K562 (cell line): Measurements from ENCODE around the gene DRAXIN. TPM values are rescaled to one million over a fixed set of nuclear protein-coding genes. Genes with fewer than 3 reads are reported as not detected.

ENCODE experiments used
- ARHGAP35 ChIP-seq: fragments of 450-650 bp; IDR thresholded peaks from 2 replicates; pipeline ENCODE4 v1.6.1; 2018; ENCODE audit not compliant: partially characterized antibody
- BRF1 ChIP-seq: IDR thresholded peaks from 3 replicates; pipeline ENCODE4 v1.6.1; 2011; ENCODE audit warnings: borderline replicate concordance, mild to moderate bottlenecking; ENCODE audit not compliant: insufficient read length; ENCODE audit errors: extremely low read depth
- CXXC5 ChIP-seq: fragments of 250-450 bp; sonication (Bioruptor Pico); IDR thresholded peaks from 2 replicates; pipeline ENCODE4 v1.8.0; 2022; ENCODE audit warnings: inconsistent platforms, mild to moderate bottlenecking, moderate library complexity
- EP400 ChIP-seq: fragments of 450-650 bp; IDR thresholded peaks from 2 replicates; pipeline ENCODE4 v1.6.1; 2017; ENCODE audit warnings: antibody characterized with exemption, mild to moderate bottlenecking, moderate library complexity
- FOXK2 ChIP-seq, 2 experiments: fragments of 450-650 bp; IDR thresholded peaks in 1 of 2; conservative IDR thresholded peaks in 1 of 2; 2 replicates each; pipeline ENCODE4 v1.6.1; 2016; ENCODE audit warnings: low read depth in 2 of 2, mild to moderate bottlenecking in 1 of 2
- MYBL2 ChIP-seq, 2 experiments: fragments of 450-650 bp in 1 of 2; sonication (generic) in 1 of 2; formaldehyde crosslinking in 1 of 2; IDR thresholded peaks; 2 replicates each; pipeline versions ENCODE4 v1.6.1 to v1.8.1; 2017 to 2022; ENCODE audit warnings: borderline replicate concordance in 1 of 2, inconsistent platforms in 1 of 2, low read depth in 1 of 2, mild to moderate bottlenecking in 1 of 2, missing genetic modification reagents in 1 of 2, moderate library complexity in 1 of 2
- RUNX1 ChIP-seq: sonication (generic); IDR thresholded peaks from 2 replicates; pipeline ENCODE4 v1.6.1; 2016; ENCODE audit warnings: antibody characterized with exemption, low read depth
- SP2 ChIP-seq: IDR thresholded peaks from 2 replicates; pipeline ENCODE4 v1.6.1; 2011; ENCODE audit warnings: mild to moderate bottlenecking, low read depth, low read length, moderate library complexity; ENCODE audit not compliant: poor library complexity, severe bottlenecking; ENCODE audit errors: extremely low read depth
- TAF9B ChIP-seq: fragments of 450-650 bp; IDR thresholded peaks from 2 replicates; pipeline ENCODE4 v1.6.1; 2018; ENCODE audit warnings: mild to moderate bottlenecking; ENCODE audit not compliant: partially characterized antibody
- ZNF197 ChIP-seq: fragments of 200-800 bp; sonication (Bioruptor generic); IDR thresholded peaks from 2 replicates; pipeline ENCODE4 v1.6.1; 2016; ENCODE audit warnings: low read depth, missing genetic modification characterization, missing compliant biosample characterization
- ZNF282 ChIP-seq: sonication (generic); formaldehyde crosslinking; IDR thresholded peaks from 2 replicates; pipeline ENCODE4 v1.8.1; 2023; ENCODE audit warnings: missing genetic modification reagents
- ZSCAN32 ChIP-seq: fragments of 450-650 bp; formaldehyde crosslinking; IDR thresholded peaks from 2 replicates; pipeline ENCODE4 v1.4.0; 2020; ENCODE audit warnings: mild to moderate bottlenecking, moderate library complexity
- polyA plus RNA-seq, 8 experiments: library from polyadenylated mRNA; depleted of rRNA in 4 of 8; stranded (reverse) in 5 of 8; unstranded in 3 of 8; fragments of >200 nt; fragmentation: Nextera tagmentation in 2 of 8; fragmentation: Illumina TruSeq in 1 of 8; extraction: Ambion mirVana in 2 of 8; extraction: Trizol in 1 of 8; gene quantifications; 2 replicates each; pipeline versions ENCODE4 v1.2.1 to v1.2.3, GENCODE V29; 2011 to 2014; ENCODE audit warnings: inconsistent platforms in 1 of 8, missing spikeins in 1 of 8
- total RNA-seq, 7 experiments: library from RNA; depleted of rRNA in 6 of 7; stranded (reverse); fragments of >200 nt in 6 of 7; fragmentation: Illumina TruSeq in 2 of 7; extraction: Trizol in 2 of 7; gene quantifications; 2 replicates each; pipeline versions ENCODE4 v1.2.1 to v1.2.3, GENCODE V29; 2011 to 2021; ENCODE audit warnings: low replicate concordance in 1 of 7
- TF ChIP-seq, protein P1 (sequence below): sonication (generic); formaldehyde crosslinking; IDR thresholded peaks from 2 replicates; pipeline ENCODE4 v1.8.0; 2023; ENCODE audit warnings: mild to moderate bottlenecking, missing genetic modification reagents
- TF ChIP-seq, protein P2 (sequence below), 2 experiments: fragments of 200-800 bp in 1 of 2; sonication (Bioruptor generic) in 1 of 2; sonication (generic) in 1 of 2; formaldehyde crosslinking in 1 of 2; IDR thresholded peaks in 1 of 2; conservative IDR thresholded peaks in 1 of 2; 2 replicates each; pipeline versions ENCODE4 v1.5.0 to v1.6.1; 2016 to 2020; ENCODE audit warnings: missing compliant biosample characterization in 1 of 2, missing genetic modification characterization in 1 of 2, missing genetic modification reagents in 1 of 2
- TF ChIP-seq, protein P3 (sequence below): fragments of 450-650 bp; formaldehyde crosslinking; IDR thresholded peaks from 2 replicates; pipeline ENCODE4 v1.4.0; 2020; ENCODE audit warnings: mild to moderate bottlenecking
- TF ChIP-seq, protein P4 (sequence below), 3 experiments: fragments of 200-800 bp in 1 of 3; fragments of 250-450 bp in 1 of 3; fragments of 450-650 bp in 1 of 3; sonication (Bioruptor Pico) in 1 of 3; sonication (Bioruptor generic) in 1 of 3; formaldehyde crosslinking in 1 of 3; IDR thresholded peaks; 2 replicates each; pipeline versions ENCODE4 v1.6.1 to v1.8.0; 2016 to 2022; ENCODE audit warnings: mild to moderate bottlenecking in 2 of 3, missing genetic modification characterization in 2 of 3, missing compliant biosample characterization in 1 of 3, moderate library complexity in 1 of 3

Gene DRAXIN
- total and polyA plus RNA-seq, 9 of the 15 experiments (the other 6 are each of a cell fraction or from before 2014, with no cell fraction given): 0.01 to 0.04 (median 0.01) TPM; not detected in 6

DNA sequence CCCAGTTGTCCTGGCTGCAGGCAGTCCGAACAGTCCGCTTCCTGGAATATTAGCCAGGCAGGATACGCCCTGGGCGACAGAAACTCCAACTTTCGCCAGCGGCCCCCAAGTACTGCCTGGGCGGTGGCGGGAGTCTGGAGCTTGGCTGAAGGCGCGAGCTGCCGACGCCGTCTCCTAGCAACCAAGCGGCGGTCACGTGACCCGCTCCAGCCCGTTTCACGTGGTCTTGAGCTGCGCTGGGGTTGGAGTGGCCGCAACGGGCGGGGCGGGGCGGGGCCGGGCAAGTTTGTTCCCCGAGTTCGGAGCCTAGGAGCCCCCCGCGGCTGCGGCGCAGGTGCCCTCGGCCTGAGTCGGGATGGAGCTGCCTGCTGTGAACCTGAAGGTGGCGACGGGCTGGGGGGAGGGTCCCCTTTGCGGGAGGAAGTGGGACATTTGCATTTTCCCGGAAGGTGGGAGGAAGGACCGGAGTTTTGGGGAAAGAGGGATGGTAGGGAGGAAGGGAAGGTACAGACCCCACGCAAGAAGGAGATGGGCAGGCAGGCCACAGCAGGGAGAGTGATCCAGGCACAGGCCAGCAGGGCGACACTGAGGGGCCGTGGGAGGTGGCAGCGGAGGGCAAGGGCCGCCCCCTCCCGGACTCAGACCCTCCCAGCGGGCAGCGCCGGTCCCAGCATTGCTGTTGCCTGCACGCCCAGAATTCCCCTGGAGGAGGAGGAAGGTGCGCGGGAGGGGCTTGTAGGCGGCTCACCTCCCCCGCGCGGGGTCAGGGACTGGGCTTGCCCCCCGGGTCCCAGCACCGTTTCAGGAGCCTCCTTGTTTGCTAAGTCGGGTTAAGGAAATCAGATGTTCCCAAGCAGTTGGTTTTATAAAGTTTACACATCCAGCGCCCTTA, 44.6 kb downstream of the DRAXIN start, which contains the start of gene AGTRAP (continued):
- TF ChIP-seq CXXC5 (CRISPR knock-in tag) (peak; percentile 78), ZNF282 (CRISPR knock-in tag) (no peak), RUNX1 (no peak), SP2 (no peak), TAF9B (no peak), FOXK2 (conservative IDR thresholded peaks at IDR 0.05 in 1 of 2, IDR thresholded peaks at IDR 0.05 in 1 of 2; ENCODE audit: low read depth in 2 of 2) (peak in 1 of 2 experiments; percentile 80; a peak in 2 of 4 replicates), ZSCAN32 (no peak), MYBL2 (IDR thresholded peaks at IDR 0.05; ENCODE audit: low read depth) (no peak), MYBL2 (CRISPR knock-in tag; IDR thresholded peaks at IDR 0.05; ENCODE audit: borderline replicate concordance) (no peak), ZNF197 (CRISPR knock-in tag) (no peak), EP400 (peak; percentile 53), BRF1 (no peak), ARHGAP35 (no peak)
- TF ChIP-seq, protein P1, sequence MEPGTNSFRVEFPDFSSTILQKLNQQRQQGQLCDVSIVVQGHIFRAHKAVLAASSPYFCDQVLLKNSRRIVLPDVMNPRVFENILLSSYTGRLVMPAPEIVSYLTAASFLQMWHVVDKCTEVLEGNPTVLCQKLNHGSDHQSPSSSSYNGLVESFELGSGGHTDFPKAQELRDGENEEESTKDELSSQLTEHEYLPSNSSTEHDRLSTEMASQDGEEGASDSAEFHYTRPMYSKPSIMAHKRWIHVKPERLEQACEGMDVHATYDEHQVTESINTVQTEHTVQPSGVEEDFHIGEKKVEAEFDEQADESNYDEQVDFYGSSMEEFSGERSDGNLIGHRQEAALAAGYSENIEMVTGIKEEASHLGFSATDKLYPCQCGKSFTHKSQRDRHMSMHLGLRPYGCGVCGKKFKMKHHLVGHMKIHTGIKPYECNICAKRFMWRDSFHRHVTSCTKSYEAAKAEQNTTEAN: no peak
- TF ChIP-seq, protein P2, sequence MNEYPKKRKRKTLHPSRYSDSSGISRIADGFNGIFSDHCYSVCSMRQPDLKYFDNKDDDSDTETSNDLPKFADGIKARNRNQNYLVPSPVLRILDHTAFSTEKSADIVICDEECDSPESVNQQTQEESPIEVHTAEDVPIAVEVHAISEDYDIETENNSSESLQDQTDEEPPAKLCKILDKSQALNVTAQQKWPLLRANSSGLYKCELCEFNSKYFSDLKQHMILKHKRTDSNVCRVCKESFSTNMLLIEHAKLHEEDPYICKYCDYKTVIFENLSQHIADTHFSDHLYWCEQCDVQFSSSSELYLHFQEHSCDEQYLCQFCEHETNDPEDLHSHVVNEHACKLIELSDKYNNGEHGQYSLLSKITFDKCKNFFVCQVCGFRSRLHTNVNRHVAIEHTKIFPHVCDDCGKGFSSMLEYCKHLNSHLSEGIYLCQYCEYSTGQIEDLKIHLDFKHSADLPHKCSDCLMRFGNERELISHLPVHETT (CRISPR knock-in tag; conservative IDR thresholded peaks at IDR 0.05 in 1 of 2, IDR thresholded peaks at IDR 0.05 in 1 of 2): peak in 1 of 2 experiments; percentile 41; a peak in 1 of 4 replicates
- TF ChIP-seq, protein P3, sequence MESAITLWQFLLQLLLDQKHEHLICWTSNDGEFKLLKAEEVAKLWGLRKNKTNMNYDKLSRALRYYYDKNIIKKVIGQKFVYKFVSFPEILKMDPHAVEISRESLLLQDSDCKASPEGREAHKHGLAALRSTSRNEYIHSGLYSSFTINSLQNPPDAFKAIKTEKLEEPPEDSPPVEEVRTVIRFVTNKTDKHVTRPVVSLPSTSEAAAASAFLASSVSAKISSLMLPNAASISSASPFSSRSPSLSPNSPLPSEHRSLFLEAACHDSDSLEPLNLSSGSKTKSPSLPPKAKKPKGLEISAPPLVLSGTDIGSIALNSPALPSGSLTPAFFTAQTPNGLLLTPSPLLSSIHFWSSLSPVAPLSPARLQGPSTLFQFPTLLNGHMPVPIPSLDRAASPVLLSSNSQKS (CRISPR knock-in tag): no peak
- TF ChIP-seq, protein P4, sequence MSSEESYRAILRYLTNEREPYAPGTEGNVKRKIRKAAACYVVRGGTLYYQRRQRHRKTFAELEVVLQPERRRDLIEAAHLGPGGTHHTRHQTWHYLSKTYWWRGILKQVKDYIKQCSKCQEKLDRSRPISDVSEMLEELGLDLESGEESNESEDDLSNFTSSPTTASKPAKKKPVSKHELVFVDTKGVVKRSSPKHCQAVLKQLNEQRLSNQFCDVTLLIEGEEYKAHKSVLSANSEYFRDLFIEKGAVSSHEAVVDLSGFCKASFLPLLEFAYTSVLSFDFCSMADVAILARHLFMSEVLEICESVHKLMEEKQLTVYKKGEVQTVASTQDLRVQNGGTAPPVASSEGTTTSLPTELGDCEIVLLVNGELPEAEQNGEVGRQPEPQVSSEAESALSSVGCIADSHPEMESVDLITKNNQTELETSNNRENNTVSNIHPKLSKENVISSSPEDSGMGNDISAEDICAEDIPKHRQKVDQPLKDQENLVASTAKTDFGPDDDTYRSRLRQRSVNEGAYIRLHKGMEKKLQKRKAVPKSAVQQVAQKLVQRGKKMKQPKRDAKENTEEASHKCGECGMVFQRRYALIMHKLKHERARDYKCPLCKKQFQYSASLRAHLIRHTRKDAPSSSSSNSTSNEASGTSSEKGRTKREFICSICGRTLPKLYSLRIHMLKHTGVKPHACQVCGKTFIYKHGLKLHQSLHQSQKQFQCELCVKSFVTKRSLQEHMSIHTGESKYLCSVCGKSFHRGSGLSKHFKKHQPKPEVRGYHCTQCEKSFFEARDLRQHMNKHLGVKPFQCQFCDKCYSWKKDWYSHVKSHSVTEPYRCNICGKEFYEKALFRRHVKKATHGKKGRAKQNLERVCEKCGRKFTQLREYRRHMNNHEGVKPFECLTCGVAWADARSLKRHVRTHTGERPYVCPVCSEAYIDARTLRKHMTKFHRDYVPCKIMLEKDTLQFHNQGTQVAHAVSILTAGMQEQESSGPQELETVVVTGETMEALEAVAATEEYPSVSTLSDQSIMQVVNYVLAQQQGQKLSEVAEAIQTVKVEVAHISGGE (CRISPR knock-in tag; IDR thresholded peaks at IDR 0.05): peak in 1 of 3 experiments; percentile 46; a peak in 1 of 6 replicates
